GM19351 (cell line): Measurements from ENCODE around the gene PTPRG.

Experiments
- ATAC-seq: cut with Tn5 transposase; IDR thresholded peaks from one replicate; pipeline ENCODE4 v1.9.1; 2021; ENCODE audit warnings: mild to moderate bottlenecking, moderate library complexity; ENCODE audit not compliant: unreplicated experiment

Gene PTPRG

DNA sequence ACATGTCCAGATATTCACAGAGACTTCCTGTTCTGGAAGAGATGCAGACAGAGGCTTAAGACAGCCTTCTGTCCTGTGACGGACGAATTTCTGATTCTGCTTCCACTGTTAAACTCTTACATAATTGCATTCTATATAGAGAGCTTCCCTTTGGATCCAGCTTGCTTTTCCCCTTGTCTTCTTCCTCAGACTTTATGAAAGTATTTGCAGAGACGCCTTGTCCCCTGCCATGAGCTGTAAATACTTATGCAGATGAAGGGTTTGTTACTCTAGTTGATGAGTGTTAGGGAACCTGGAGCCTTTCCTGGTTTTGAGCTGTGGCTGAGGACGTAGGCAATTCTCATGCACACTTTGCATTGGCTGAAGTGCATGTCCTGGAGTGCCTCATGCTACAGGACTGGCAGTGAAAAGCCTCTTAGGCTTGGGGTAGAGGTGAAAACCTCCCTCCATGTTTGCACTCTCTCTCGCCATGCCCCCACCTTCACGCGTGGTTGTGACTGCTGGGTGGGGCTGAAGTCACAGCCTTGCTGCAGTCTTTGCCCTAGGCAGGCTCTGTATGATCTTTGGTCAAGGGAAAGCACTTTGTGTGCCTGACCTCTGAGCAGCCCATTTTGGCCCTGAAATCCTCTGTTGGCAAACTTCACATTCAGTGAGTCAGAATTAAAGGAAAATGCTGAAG, 286.6 kb downstream of the PTPRG start:
- no peak for ATAC-seq

DNA sequence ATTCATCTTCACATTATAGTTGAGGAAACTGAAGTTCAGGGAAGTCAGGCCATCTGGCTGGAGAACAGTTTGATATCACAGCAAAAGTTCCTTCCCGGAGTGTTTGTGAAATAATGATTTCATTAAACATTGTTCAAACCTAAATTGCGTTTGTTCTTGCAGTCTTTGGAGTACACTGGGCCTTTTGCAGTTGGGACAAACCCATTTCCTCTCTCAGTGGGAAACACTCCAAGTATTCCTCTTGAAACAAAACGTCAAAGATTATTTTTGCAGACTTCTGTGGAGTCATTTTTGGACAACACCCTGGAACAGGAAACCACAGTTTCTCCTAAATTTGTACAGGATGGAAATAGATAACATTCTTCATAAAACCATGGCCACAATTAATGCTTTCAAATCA, 287.5 kb downstream of the PTPRG start:
- ATAC-seq, result no peak

DNA sequence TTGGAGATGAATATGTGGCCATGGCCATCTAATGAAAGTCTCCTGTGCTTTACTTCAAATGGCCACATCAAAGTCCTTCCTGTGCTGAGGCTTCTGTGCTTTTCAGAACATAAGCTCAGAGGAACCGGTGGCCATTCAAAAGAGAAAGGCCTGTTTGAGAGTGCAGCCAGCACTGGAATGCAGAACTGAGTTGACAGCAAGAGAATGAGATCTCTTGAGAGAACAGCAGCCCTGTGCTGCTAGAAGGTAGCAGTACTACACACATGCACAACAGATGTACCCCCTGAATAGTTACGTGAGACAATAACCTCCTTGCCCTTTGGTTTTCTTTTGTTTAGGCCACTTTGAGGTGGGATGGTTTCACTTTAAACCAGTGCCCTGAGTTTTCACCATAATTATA, 292.5 kb downstream of the PTPRG start:
- ATAC-seq, result no peak

DNA sequence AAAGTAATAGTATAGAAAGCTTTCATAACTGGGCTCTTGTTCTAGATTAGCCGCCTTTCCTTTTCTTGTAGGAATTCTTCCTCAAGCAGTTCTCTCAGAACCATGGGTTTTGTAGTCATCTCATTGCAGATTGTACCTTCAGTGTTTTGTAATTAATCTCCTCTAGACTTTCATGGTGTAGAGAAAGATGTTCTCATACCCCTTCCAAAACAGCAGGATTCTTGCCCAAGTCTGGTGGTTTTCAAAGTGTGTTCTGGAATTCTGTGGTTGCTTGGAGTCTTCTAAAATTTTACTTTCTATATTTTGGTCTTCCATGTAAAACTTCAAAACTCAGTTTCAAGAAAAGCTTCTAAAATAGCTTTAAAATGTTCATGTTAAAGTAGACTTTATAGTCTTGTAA, 293.8 kb downstream of the PTPRG start:
- no peak for ATAC-seq

DNA sequence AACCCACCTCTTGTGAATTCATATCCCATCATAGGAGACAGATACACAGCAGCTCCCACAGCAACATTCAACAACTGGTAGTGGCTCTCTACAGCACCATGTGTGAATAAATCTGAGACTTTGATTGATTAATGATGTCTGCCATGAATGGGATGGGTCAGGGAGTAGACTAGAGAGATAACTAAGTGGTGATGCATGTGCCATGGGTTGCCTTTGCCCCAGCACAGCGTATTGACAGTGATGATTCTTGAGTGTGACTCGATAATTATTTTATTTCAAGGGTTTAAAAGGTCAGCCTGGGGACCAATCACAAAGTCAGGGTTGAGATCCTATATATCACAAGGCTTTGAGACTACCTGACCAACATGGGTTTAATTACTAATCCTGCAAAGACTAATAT, 295.9 kb downstream of the PTPRG start:
- ATAC-seq, result no peak

DNA sequence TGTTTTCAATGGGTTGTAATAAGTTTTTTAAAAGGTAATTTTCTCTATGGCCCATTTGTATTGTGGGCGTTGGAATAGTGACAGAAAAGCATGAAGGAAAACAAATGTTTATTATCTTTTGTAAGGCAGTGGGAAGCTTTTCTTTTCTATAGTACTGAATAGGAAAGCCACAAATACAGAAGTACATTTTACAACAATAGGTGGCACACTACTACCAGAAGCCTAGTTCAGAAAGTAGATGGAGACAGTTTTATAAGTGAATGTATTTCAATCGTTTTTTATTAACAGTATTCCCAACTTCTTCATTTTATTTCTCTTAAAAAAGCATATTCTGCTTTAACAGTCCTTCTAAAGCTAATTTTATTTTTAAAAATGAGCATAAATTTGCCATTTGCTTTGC, 296.7 kb downstream of the PTPRG start:
- no peak for ATAC-seq

DNA sequence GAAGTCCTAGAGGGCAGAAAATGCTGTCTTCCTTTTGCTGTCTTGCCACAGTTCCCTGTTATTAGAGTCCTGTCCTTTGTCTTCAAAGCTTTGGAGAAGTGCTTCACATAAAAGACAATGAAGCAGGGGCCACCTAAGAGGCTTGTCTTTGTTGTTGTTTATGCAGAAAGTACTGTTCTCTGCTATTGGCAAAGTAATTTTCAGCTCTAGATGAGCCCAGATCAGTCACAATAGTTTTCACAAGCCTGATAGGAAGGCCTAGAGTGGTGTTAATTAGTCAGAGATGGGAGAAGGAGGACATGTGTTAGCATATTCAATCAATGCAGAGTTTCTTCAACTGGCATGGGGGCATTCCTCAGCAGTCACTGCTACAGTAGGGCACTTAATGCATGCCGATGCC, 300.0 kb downstream of the PTPRG start:
- ATAC-seq, result no peak

DNA sequence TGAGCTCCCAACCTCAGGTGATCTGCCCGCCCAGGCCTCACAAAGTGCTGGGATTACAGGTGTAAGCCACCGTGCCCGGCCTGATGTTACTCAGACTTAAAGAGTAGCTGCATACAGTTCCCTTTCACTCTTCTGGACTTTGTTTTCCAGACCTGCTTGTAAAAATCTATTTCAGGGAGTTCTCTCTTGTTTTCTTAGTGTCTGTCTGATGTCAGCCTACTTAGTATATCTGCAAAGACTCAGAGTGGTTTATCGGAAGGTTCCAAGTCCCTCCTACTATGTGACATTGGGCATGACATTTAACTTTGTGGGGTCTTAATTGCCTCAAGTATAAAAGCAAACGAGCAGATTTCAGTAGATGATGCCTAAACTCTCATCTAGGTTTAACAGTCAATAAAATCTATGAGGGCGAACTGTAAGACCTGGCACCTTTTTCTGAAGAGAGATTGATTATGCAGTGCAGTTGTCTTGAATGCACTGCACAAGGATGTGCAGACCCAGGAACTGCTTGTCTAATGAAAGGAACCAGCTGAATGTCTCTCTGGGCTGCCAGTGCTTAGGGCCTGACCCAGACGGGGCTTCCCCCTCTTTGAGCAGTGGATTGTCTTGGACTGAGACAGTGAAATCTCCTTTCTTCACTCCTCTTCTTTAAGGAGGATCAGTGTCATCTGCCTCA, 301.4 kb downstream of the PTPRG start:
- ATAC-seq, result no peak

DNA sequence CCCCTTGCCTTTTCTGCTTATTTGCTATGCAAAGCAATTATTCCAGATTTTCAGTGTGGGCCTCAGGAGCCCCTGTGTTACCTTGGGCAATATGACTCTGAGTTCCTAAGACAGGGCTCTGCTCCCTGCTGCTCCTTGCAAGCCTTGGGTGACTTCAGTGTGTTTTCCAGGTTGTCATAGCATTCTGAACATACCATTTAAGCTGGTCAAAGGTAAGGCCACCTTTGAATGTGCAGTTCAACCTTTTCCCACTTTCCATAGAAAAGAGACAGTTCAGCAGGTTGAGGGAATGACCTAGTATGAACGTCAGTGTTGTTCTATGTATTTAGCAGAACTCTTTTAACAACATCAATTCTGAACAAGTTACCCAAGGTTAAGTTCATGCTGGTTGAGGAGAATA, 302.2 kb downstream of the PTPRG start:
- no peak for ATAC-seq

DNA sequence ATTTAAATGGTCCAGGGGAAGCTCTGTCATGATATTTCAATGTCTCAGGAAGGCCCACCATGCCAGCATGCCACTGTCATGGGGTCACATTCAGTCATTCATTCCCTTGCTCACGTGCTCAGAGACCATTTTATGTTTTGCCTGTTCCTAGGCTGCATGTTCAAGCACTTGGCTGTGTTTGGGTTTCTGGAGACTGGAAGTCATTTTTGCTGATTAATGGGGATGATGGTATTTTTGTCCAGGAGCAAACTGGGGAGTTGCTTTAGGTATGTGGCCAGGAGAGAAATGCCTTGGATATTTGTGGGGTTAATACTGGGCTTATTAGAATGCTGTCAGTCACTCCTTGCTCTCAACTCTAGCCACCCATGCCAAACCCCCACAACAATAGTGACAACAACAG, 303.5 kb downstream of the PTPRG start:
- ATAC-seq, result no peak

DNA sequence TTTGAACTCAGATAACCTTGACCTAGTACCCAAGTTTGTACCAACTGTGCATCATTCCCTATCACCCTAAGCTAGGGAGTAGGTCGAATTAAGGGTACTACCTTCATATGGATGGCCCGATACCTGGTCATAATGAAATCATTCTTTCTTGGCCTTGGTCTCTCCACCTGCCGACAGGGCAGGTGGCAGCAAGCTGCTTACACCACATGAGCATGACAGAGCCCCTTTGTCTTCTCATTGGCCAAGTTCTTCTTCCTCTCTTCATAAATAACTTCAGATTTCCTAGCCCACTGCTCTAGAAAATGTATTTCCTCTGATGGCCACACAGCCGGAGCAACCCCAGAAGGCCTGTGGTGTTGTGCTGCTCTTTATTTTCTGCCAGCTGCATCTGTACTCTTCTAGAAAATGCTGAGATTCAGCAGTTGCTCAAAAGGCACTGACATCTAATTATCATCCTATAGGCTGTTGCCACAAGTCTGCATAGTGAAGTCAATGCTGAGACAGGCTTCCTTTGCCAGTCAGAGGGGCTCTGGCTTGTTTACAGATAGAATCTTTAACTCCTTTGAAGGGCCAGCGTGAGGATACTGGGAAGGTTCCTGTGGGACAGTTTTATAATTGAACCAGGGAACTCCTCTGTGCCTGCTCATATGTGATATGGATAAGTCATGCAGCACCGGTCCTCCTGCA, 304.2 kb downstream of the PTPRG start:
- ATAC-seq, result no peak

DNA sequence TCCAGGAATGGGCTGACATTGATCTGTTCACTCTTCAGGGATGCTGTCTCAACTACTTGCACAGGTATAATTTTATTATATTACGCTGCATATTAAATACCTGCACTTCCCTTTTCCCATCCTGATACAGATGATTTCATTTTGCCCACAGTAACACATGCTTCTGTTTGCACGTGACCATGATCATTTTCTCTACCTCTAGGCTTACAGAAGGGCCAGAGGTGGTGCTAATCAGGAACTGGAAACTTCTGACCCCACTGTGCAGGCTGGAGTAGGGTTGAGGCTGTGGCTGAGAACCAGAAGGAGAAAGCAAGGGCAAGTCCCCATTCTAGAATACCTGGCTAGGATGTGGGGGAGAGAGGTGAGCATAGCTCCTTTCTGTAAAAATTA, 304.8 kb downstream of the PTPRG start:
- ATAC-seq, result no peak

DNA sequence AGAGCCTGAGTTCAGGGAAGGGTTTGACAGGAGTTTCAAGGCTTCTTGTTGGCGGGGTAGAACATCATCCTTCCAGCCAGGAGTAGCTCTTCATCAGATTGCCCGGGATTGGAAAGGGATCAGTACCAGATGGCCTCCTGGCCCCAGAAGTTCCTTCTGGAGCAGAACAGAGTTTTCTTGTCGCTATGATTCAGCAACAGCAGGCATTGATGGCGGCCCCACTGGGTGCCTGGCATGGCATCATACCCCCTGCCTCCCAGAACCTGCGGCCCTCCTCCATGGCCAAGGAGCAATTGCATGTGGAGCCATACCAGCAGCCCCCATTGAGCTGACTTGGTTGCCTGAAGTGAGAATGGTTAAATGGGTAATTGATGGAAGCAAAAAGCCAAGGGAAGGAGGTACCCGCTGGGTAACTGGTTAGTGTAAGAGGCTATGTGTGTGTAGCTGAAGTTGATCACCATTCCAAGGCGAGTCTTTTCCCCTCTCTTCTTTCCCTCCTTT, 305.6 kb downstream of the PTPRG start:
- ATAC-seq, result no peak

DNA sequence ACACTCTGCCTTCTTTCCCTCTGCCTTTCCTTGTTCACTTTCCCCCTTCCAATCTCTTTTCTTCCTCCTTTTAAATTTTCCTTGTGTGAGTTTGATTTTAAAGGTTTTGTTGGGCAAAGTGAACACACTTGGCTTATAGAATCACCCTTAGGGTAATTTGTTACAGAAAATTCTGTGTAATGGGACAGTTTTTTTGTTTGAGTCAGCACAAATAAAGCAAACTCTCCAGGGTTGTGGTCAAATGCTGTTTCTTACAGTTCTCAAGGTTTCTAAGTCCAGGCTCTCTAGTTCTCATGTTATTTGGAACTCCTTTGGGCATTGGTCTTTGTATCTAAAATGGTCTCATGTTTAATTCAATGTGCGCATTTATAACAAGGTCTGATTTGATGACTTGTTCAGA, 307.1 kb downstream of the PTPRG start:
- no peak for ATAC-seq

DNA sequence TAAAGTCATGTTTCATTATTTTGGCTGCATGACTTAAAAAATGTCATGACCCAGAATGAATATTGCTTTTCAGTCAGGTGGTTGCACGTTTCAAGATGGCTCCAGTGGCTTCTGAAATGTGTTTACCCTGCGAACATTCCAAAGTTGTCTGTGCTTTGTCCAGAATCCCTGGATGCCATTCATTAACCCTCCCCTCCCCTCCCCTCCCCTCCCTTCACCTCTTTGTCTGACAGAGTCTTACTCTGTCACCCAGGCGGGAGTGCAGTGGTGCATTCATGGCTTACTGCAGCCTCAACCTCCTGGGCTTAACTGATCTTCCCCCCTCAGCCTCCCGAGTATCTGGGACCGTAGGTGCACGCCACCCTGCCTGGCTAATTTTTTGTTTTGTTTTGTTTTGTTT, 308.0 kb downstream of the PTPRG start:
- no peak for ATAC-seq

DNA sequence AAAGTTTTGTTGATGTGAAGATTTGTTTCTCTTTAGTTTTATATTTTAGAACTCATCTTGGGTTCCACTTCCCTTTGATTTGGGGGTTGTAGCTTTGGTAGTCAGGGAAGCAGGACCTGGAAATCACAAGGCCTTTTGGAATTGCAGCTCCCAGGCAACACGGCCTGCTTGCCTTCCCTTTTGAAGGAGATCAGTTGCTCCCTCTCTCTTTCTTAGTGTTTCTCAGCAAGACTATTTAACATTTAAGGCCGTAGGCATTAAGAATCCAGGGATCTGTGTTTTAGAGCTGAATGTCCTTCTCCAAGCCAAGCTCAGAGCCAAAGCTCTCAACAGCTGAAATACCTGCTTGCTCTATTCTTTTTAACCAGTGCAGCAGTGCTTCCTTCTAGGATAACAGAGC, 310.3 kb downstream of the PTPRG start:
- ATAC-seq, result no peak

DNA sequence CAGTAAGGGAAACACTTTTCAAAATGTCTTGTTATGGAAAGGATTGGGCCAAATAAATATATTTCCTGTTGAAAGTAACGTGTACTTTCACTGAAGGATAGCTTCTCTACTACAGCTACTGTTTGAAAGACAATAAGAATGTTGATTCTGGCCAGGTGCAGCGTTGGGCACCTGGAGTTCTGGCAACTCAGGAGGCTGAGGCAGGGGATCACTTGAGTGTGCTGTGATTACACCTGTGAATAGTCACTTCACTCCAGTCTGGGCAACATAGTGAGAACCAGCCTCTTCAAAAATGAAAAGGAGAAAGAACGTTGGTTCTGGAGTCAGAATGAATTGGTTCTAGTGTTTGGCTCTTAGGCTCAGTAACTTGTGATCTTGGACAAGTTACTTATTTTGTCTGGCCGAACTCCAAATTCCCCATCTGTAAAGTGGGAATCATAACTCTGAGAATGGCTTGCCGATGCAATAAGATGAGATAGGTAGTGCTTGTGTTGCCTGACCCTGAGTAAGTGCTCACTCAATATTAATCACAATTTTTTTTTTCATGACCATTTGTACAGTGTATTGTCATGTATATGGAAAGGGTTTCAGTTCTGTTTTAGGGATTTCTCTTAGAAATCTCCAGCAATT, 310.8 kb downstream of the PTPRG start:
- ATAC-seq, result no peak

DNA sequence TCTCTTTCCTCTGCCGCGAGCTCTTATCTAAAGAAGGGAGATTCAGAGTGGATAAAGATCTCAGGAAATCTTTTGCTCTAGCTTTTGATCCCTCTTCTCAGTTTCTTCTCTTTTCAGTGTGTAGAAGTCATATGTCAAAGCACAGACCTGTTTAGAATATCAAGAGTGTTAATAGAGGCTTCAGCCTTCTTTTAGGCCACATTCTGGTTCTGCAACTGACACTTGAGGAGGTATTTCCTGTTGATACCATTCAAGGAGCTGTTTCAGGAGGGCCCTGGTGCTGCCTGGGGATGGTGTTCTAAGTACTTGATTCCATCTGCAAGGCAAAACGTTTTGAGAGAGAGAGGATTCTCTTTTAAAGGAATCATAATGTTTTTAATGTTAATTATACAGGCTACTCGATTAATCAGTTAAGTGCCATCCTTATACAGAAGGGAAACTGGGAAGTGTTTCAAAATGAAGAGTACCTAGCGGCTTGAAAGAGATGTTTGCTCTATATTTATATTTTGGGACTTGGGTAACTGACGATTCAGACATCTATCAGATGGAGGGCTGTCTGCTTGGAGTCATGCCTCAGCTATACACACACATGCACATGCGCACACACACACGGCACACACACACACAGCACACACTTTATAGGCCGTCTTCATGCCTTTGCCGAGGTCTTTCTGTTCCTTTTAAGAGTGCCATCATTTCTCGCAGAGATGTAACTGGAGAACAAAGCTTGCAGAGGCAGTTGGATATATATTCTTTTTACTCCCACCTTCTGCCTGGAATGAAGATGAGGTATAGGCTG, 313.9 kb downstream of the PTPRG start:
- no peak for ATAC-seq

DNA sequence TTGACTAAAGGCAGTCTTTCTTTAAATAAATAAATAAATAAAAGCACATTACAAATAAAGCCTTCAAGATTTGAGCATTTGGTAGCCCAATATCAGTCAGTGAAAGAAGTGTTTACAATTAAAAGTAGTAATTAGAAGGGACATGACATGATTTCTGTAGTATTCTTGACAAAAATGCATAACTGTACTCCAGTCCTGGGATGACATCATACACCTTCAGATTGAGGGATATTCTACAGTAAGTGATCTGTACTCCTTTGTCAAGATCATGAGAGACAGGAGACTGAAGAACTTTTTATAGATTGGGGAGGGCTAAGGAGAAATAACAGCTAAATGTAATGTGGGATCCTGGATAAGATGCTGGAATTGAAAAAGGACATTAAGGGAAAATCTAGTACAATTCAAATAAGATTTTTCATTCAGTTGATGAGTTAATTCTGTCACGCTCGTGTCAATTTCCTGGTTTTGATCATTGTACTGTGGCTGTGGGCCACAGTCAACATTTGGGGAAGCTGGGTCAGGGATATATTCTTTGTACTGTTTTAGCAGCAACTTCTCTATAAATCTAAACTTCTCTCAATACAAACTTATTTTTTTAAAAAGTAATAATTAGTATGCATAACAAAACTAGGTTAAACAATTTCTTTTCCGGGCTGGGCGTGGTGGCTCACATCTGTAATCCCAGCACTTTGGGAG, 314.8 kb downstream of the PTPRG start:
- no peak for ATAC-seq

DNA sequence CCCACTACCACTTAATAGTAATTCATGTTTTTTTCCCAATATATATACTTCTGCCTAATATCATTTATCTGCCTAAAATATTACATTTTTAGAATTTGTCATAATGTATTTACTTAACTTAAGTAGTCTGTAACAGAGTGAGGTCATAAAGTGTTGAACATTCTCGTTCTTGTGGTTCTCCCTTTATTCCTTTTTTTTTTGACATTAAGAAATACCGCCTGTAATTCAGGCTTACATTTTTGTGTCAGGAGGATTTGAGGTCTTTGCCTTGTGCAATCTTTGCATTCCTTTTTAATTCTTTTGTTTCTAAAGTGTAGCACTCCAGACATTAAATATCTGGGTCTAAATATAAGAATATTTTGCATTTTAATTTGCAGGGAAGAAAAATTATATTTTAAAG, 315.4 kb downstream of the PTPRG start:
- ATAC-seq, result no peak
